Rectal smooth muscle tissue (tissue), 1 donor: Measurements from ENCODE around the gene CD55.
A peak's percentile ranks its signal among the peaks of the same experiment; 100 is the strongest.
"Not testable (repeated sequence)": the region's sequence is repeated elsewhere in the genome, so short reads cannot be mapped to it uniquely, and the experiment has no call there.

ENCODE experiments used
- H3K27ac ChIP-seq: one replicate; pipeline ENCODE4 v1.7.0; 2013; ENCODE audit warnings: low read depth, low read length, inconsistent platforms
- H3K27me3 ChIP-seq: one replicate; pipeline ENCODE4 v1.7.0; 2013; ENCODE audit warnings: low read length; ENCODE audit not compliant: control insufficient read depth, insufficient read depth
- H3K36me3 ChIP-seq: one replicate; pipeline ENCODE4 v1.7.0; 2013; ENCODE audit warnings: low read length; ENCODE audit not compliant: control insufficient read depth, insufficient read depth
- H3K4me1 ChIP-seq: one replicate; pipeline ENCODE4 v1.7.0; 2013; ENCODE audit warnings: low read length; ENCODE audit not compliant: control insufficient read depth, insufficient read depth
- H3K4me3 ChIP-seq: one replicate; pipeline ENCODE4 v1.7.0; 2013; ENCODE audit warnings: low read length
- H3K9ac ChIP-seq: one replicate; pipeline ENCODE4 v1.7.0; 2013; ENCODE audit warnings: low read length

CD55 gene

GRCh38 chr1:207309745-207310273 is 11.7 kb upstream of the CD55 start:
- Histone ChIP-seq H3K9ac (no peak overlapping the region), H3K36me3 (no peaks in the 10 kb centered on the region), H3K4me1 (peaks cover 7% of the 10 kb centered on the region), H3K27me3 (no peaks in the 10 kb centered on the region), H3K4me3 (peak overlapping the region; percentile 45), H3K27ac (peak overlapping the region; percentile 52)

- Histone ChIP-seq H3K27me3 (no peaks in the 10 kb centered on the region), H3K9ac (no peak overlapping the region), H3K27ac (no peak overlapping the region), H3K4me3 (no peak overlapping the region), H3K4me1 (peaks cover 7% of the 10 kb centered on the region), H3K36me3 (no peaks in the 10 kb centered on the region)
These were observed 9.4 kb upstream of the CD55 start for GRCh38 chr1:207311888-207312603.

- H3K4me1 ChIP-seq = peaks cover 7% of the 10 kb centered on the region
- H3K4me3 ChIP-seq = no peak overlapping the region
- no peaks in the 10 kb centered on the region for H3K36me3 ChIP-seq
- no peak overlapping the region for H3K27ac ChIP-seq
- no peaks in the 10 kb centered on the region for H3K27me3 ChIP-seq
- no peak overlapping the region for H3K9ac ChIP-seq
These were observed 8.9 kb upstream of the CD55 start for GRCh38 chr1:207312604-207312920.

- no peaks in the 10 kb centered on the region for H3K36me3 ChIP-seq
- H3K27ac ChIP-seq = no peak overlapping the region
- H3K4me3 ChIP-seq = no peak overlapping the region
- no peak overlapping the region for H3K9ac ChIP-seq
- H3K4me1 ChIP-seq = peaks cover 7% of the 10 kb centered on the region
- H3K27me3 ChIP-seq = no peaks in the 10 kb centered on the region
These were observed 8.3 kb upstream of the CD55 start for GRCh38 chr1:207313131-207313530.

- no peaks in the 10 kb centered on the region for H3K36me3 ChIP-seq
- peaks cover 2% of the 10 kb centered on the region for H3K4me1 ChIP-seq
- H3K4me3 ChIP-seq = no peak overlapping the region
- no peaks in the 10 kb centered on the region for H3K27me3 ChIP-seq
- H3K9ac ChIP-seq = no peak overlapping the region
- no peak overlapping the region for H3K27ac ChIP-seq
These were observed 6.7 kb upstream of the CD55 start for GRCh38 chr1:207314816-207315215.

- H3K4me1 ChIP-seq = no peaks in the 10 kb centered on the region
- H3K27me3 ChIP-seq = no peaks in the 10 kb centered on the region
- H3K27ac ChIP-seq = no peak overlapping the region
- H3K36me3 ChIP-seq = no peaks in the 10 kb centered on the region
- H3K4me3 ChIP-seq = no peak overlapping the region
- no peak overlapping the region for H3K9ac ChIP-seq
These were observed 6.0 kb upstream of the CD55 start for GRCh38 chr1:207315435-207315834.

- Histone ChIP-seq H3K4me1 (no peaks in the 10 kb centered on the region), H3K27me3 (no peaks in the 10 kb centered on the region), H3K27ac (no peak overlapping the region), H3K36me3 (no peaks in the 10 kb centered on the region), H3K9ac (no peak overlapping the region), H3K4me3 (no peak overlapping the region)
These were observed 5.3 kb upstream of the CD55 start for GRCh38 chr1:207316141-207316540.

- Histone ChIP-seq H3K27me3 (no peaks in the 10 kb centered on the region), H3K36me3 (no peaks in the 10 kb centered on the region), H3K27ac (no peak overlapping the region), H3K4me1 (no peaks in the 10 kb centered on the region), H3K9ac (no peak overlapping the region), H3K4me3 (no peak overlapping the region)
These were observed 4.7 kb upstream of the CD55 start for GRCh38 chr1:207316622-207317391.

GRCh38 chr1:207317561-207317960 is 3.9 kb upstream of the CD55 start:
- Histone ChIP-seq H3K27ac (no peak overlapping the region), H3K9ac (no peak overlapping the region), H3K4me1 (no peaks in the 10 kb centered on the region)

GRCh38 chr1:207318072-207318619 is 3.3 kb upstream of the CD55 start:
- H3K4me1 ChIP-seq = no peaks in the 10 kb centered on the region
- no peaks in the 10 kb centered on the region for H3K27me3 ChIP-seq
- no peak overlapping the region for H3K4me3 ChIP-seq
- no peak overlapping the region for H3K9ac ChIP-seq
- H3K27ac ChIP-seq = no peak overlapping the region
- H3K36me3 ChIP-seq = no peaks in the 10 kb centered on the region

More at GRCh38 chr1:207317561-207317960, 3.9 kb upstream of the CD55 start:
- Histone ChIP-seq H3K4me3 (no peak overlapping the region), H3K36me3 (no peaks in the 10 kb centered on the region), H3K27me3 (no peaks in the 10 kb centered on the region)

GRCh38 chr1:207319199-207319598 is 2.3 kb upstream of the CD55 start:
- H3K27ac ChIP-seq = no peak overlapping the region
- no peaks in the 10 kb centered on the region for H3K27me3 ChIP-seq
- H3K4me1 ChIP-seq = no peaks in the 10 kb centered on the region
- no peak overlapping the region for H3K9ac ChIP-seq
- no peaks in the 10 kb centered on the region for H3K36me3 ChIP-seq
- H3K4me3 ChIP-seq = no peak overlapping the region

- not testable (repeated sequence) for H3K4me3 ChIP-seq, H3K4me1 ChIP-seq, H3K36me3 ChIP-seq, H3K27ac ChIP-seq, H3K9ac ChIP-seq, H3K27me3 ChIP-seq
These were observed 1.4 kb upstream of the CD55 start for GRCh38 chr1:207320105-207320504.
